Mucosa of descending colon (tissue), 3 donors: Measurements from ENCODE around the gene KIR2DL3. TPM values are rescaled to one million over a fixed set of nuclear protein-coding genes. Genes with fewer than 3 reads are reported as not detected.

ENCODE experiments used
- ATAC-seq: fragments of 200-7000 bp; cut with Tn5 transposase; one replicate; pipeline ENCODE4 v1.9.1; 2020; ENCODE audit warnings: mild to moderate bottlenecking, moderate library complexity
- DNase-seq, 3 donors: peaks; one replicate each; pipeline ENCODE4 v3.0.0-alpha.2; 2020
- H3K36me3 ChIP-seq: fragments of 200-600 bp; one replicate; pipeline ENCODE4 v1.8.0; 2021; ENCODE audit warnings: low read depth, mild to moderate bottlenecking
- H3K4me1 ChIP-seq: fragments of 200-600 bp; one replicate; pipeline ENCODE4 v1.8.0; 2021; ENCODE audit warnings: low read depth, mild to moderate bottlenecking
- H3K4me3 ChIP-seq: fragments of 200-600 bp; one replicate; pipeline ENCODE4 v1.8.0; 2021; ENCODE audit warnings: mild to moderate bottlenecking
- H3K9me3 ChIP-seq: fragments of 200-600 bp; one replicate; pipeline ENCODE4 v1.8.0; 2021; ENCODE audit warnings: mild to moderate bottlenecking
- intact Hi-C, 2 donors: fragments of 100-400 bp; cut with DNase I in 1 of 2; cut with micrococcal nuclease in 1 of 2; formaldehyde crosslinking; loops; one replicate each; pipeline versions ENCODE4 v1.11.0 to v1.11.1; 2022; cut with DNase I, micrococcal nuclease
- total RNA-seq, 3 donors: library from RNA; stranded (reverse); fragmentation: NEBNext Ultra II Directional in 2 of 3; extraction: Animal tissue kit (Norgen Biotek cat#: 25700) in 2 of 3; gene quantifications; one replicate each; pipeline versions ENCODE4 v1.2.1 to v1.2.4, GENCODE V29; 2021 to 2023
- TF ChIP-seq, protein P1 (sequence below): fragments of 200-600 bp; IDR thresholded peaks from one replicate; pipeline ENCODE4 v1.8.0; 2022; ENCODE audit warnings: antibody characterized with exemption, mild to moderate bottlenecking
- donor health status: DM: no; HTN: no; CAD: no; lungs with moderate emphysema.
- donor health status: DM: no; HTN: no; CAD: no.
- donor health status: DM: no; HTN: yes; CAD: no.

Gene KIR2DL3
- total RNA-seq, 3 donors from 2014 or later, result not detected

DNA sequence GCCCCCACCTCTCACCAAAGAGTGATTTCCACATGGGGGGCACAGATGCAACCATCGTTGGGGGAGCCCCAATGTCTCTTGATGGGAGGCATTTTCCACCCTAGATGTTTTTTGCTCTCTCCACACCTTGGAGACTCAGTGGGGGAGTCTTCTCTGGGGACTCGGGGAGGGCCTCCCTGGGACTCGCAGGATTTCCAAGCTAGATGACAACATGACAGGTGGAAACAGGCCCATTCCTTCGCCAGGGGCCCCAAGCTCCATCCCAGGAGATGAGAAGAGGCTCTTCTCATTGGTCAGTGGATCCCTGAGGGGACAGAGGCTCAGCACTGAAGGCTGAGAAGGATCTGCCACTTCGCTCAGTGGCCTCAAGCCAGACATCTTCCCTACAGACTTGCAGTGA lies 52.4 kb downstream of the KIR2DL3 start:
- Histone ChIP-seq H3K4me3 (no peak overlapping the region), H3K4me1 (no peaks in the 10 kb centered on the region), H3K36me3 (no peaks in the 10 kb centered on the region), H3K9me3 (peaks cover 4% of the 10 kb centered on the region)
- TF ChIP-seq, protein P1, sequence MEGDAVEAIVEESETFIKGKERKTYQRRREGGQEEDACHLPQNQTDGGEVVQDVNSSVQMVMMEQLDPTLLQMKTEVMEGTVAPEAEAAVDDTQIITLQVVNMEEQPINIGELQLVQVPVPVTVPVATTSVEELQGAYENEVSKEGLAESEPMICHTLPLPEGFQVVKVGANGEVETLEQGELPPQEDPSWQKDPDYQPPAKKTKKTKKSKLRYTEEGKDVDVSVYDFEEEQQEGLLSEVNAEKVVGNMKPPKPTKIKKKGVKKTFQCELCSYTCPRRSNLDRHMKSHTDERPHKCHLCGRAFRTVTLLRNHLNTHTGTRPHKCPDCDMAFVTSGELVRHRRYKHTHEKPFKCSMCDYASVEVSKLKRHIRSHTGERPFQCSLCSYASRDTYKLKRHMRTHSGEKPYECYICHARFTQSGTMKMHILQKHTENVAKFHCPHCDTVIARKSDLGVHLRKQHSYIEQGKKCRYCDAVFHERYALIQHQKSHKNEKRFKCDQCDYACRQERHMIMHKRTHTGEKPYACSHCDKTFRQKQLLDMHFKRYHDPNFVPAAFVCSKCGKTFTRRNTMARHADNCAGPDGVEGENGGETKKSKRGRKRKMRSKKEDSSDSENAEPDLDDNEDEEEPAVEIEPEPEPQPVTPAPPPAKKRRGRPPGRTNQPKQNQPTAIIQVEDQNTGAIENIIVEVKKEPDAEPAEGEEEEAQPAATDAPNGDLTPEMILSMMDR, result no peak
- DNase-seq (no peak), ATAC-seq (no peak)
- intact Hi-C loops, result no loop called here

DNA sequence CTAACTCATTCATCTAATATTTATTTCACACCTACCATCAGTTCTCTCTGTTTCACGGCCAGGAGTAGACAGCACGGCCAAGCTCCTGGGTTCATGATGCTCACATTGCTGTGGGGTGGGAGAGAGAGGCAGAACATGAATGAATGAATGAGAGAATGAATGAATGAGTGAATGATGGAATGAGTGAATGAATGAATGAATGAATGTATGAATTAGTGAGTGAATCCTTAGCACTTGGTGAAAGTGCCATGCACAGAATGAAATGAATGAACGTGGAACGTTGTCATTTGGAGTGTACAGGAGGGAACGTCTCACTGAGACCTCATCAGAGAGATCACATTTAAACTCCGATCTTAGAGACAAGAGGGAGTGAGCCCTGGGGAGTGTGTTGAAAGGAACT lies 53.2 kb downstream of the KIR2DL3 start:
- DNase-seq (no peak), ATAC-seq (no peak)
- Histone ChIP-seq H3K9me3 (no peaks in the 10 kb centered on the region), H3K36me3 (no peaks in the 10 kb centered on the region), H3K4me3 (no peak overlapping the region), H3K4me1 (no peaks in the 10 kb centered on the region)
- TF ChIP-seq, protein P1, result no peak
- intact Hi-C loops, result no loop called here

DNA sequence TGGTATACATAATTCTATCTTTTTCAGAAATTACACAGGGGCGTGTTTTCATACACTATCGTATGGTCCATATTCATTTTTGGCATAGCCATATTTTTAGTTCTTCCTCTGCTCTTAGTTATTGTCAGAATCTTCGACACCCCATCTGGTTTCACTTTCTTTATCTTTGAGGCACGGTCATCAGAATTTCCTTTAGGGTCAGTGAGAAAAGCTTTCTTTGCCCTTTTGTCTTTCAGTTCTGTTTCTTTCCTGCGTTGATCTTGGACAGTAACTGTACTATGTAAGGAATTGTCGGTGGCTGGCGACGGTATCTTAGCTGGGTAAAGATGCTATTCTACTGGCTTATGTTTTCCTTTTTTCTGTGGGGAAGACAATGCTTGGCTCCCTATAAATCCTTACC lies 54.5 kb downstream of the KIR2DL3 start:
- Histone ChIP-seq H3K36me3 (no peaks in the 10 kb centered on the region), H3K9me3 (no peaks in the 10 kb centered on the region), H3K4me1 (no peaks in the 10 kb centered on the region), H3K4me3 (no peak overlapping the region)
- ATAC-seq, result no peak
- intact Hi-C loops, result no loop called here
- no peak for DNase-seq
- TF ChIP-seq, protein P1, result no peak

DNA sequence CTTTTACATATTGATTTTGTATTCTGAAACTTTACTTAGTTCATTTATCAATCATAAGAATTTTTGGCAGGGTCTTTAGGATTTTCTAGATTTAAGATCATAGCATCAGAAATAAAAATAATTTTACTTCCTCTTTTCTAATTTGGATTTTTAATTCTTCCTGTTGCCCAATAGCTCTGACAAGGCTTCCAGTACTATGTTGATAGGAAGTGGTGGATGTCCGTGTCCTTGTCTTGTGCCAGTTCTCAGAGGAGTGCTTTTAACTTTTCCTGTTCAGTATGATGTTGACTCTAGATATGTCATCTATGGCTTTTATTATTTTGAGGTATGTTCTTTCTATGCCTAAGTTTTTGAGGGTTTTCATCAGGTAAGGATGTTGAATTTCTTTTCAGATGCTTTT lies 57.4 kb downstream of the KIR2DL3 start:
- TF ChIP-seq, protein P1, result no peak
- intact Hi-C loops, result no loop called here
- Histone ChIP-seq H3K36me3 (no peaks in the 10 kb centered on the region), H3K9me3 (no peaks in the 10 kb centered on the region), H3K4me1 (no peaks in the 10 kb centered on the region), H3K4me3 (no peak overlapping the region)
- no peak for ATAC-seq
- no peak for DNase-seq

Other genes starting within 250 kb of the KIR2DL3 start
- not detected for gene LAIR2, start 235.7 kb upstream of the KIR2DL3 start, total RNA-seq
- gene LILRA2, start 164.7 kb upstream of the KIR2DL3 start, total RNA-seq, result 1 to 10 TPM in 2 of 3 donors, under 1 TPM in 1; 0.20 to 4.9 (median 2.6) TPM
- gene LILRA1, start 144.9 kb upstream of the KIR2DL3 start, total RNA-seq, result 1 to 10 TPM in 1 of 3 donors, under 1 TPM in 2; 0.49 to 2.4 (median 0.76) TPM
- 10 to 100 TPM in 1 of 3 donors, 1 to 10 TPM in 2; 2.6 to 10.7 (median 4.9) TPM for gene LILRB1, start 108.0 kb upstream of the KIR2DL3 start, total RNA-seq
- 1 to 10 TPM; 3.0 to 8.7 (median 6.4) TPM for gene LILRB4, start 75.5 kb upstream of the KIR2DL3 start, total RNA-seq
- not detected for gene KIR3DL3, start 14.1 kb upstream of the KIR2DL3 start, total RNA-seq
- gene KIR2DL1, start 31.3 kb downstream of the KIR2DL3 start, total RNA-seq, result not detected
- 1 to 10 TPM in 2 of 3 donors, under 1 TPM in 1; 0.51 to 1.7 (median 1.5) TPM for gene KIR2DL4, start 65.1 kb downstream of the KIR2DL3 start, total RNA-seq
- not detected for gene KIR3DL1, start 78.0 kb downstream of the KIR2DL3 start, total RNA-seq
- gene KIR2DS4, start 94.2 kb downstream of the KIR2DL3 start, total RNA-seq, result not detected
- under 1 TPM in 2 of 3 donors, not detected in 1; 0.22 to 0.26 TPM for gene KIR3DL2, start 111.9 kb downstream of the KIR2DL3 start, total RNA-seq
- gene FCAR, start 135.7 kb downstream of the KIR2DL3 start, total RNA-seq, result 1 to 10 TPM in 1 of 3 donors, under 1 TPM in 1, not detected in 1; 0.76 to 1.2 TPM
- under 1 TPM; 0.39 to 0.98 (median 0.73) TPM for gene NCR1, start 167.6 kb downstream of the KIR2DL3 start, total RNA-seq
- under 1 TPM in 1 of 3 donors, not detected in 2; 0.12 TPM for gene NLRP7, start 209.0 kb downstream of the KIR2DL3 start, total RNA-seq
- gene NLRP2, start 227.9 kb downstream of the KIR2DL3 start, total RNA-seq, result 10 to 100 TPM in 1 of 3 donors, 1 to 10 TPM in 2; 2.1 to 10.7 (median 6.3) TPM